Hepatocyte (in vitro differentiated cells): ENCODE measurements around the gene CD72. TPM values are rescaled to one million over a fixed set of nuclear protein-coding genes. Genes with fewer than 3 reads are reported as not detected.

Source experiments
- DNase-seq: peaks from one replicate; pipeline ENCODE4 v3.0.0-alpha.2; 2016; ENCODE audit warnings: low spot score
- H2AFZ ChIP-seq: fragments of 200-600 bp; sonication (generic); 2 replicates; pipeline ENCODE4 v1.6.0; 2016; ENCODE audit warnings: antibody characterized with exemption, mild to moderate bottlenecking
- H3K27ac ChIP-seq: fragments of 200-600 bp; sonication (generic); 2 replicates; pipeline ENCODE4 v1.5.1; 2016; ENCODE audit warnings: mild to moderate bottlenecking
- H3K27me3 ChIP-seq: fragments of 200-600 bp; sonication (generic); 2 replicates; pipeline ENCODE4 v1.6.1; 2016
- H3K36me3 ChIP-seq: fragments of 200-600 bp; sonication (generic); replicated peaks from 2 replicates; pipeline ENCODE4 v1.5.1; 2016; ENCODE audit warnings: low read depth; ENCODE audit not compliant: insufficient read depth
- H3K4me1 ChIP-seq: fragments of 200-600 bp; sonication (generic); 2 replicates; pipeline ENCODE4 v1.5.1; 2016; ENCODE audit warnings: mild to moderate bottlenecking, moderate library complexity; ENCODE audit not compliant: insufficient read depth
- H3K4me2 ChIP-seq: fragments of 200-600 bp; sonication (generic); 2 replicates; pipeline ENCODE4 v1.6.0; 2016
- H3K4me3 ChIP-seq: fragments of 200-600 bp; sonication (generic); 2 replicates; pipeline ENCODE4 v1.5.1; 2016; ENCODE audit warnings: mild to moderate bottlenecking
- H3K79me2 ChIP-seq: fragments of 200-600 bp; sonication (generic); 2 replicates; pipeline ENCODE4 v1.6.0; 2017; ENCODE audit warnings: mild to moderate bottlenecking
- H3K9me2 ChIP-seq: fragments of 200-600 bp; sonication (generic); replicated peaks from 2 replicates; pipeline ENCODE4 v1.6.0; 2017; ENCODE audit warnings: mild to moderate bottlenecking; ENCODE audit not compliant: insufficient read depth
- H3K9me3 ChIP-seq: fragments of 200-600 bp; sonication (generic); 2 replicates; pipeline ENCODE4 v1.5.1; 2016; ENCODE audit warnings: low read depth, mild to moderate bottlenecking
- H4K20me1 ChIP-seq: fragments of 200-600 bp; sonication (generic); 2 replicates; pipeline ENCODE4 v1.6.0; 2016; ENCODE audit warnings: mild to moderate bottlenecking; ENCODE audit not compliant: insufficient read depth, poor library complexity, severe bottlenecking
- CTCF ChIP-seq: fragments of 200-600 bp; sonication (generic); IDR thresholded peaks from 2 replicates; pipeline ENCODE4 v1.5.1; 2016; ENCODE audit warnings: antibody characterized with exemption, mild to moderate bottlenecking; ENCODE audit not compliant: poor library complexity
- EZH2 ChIP-seq: fragments of 200-600 bp; sonication (generic); IDR thresholded peaks from 2 replicates; pipeline ENCODE4 v1.6.1; 2016; ENCODE audit warnings: antibody characterized with exemption, mild to moderate bottlenecking, borderline replicate concordance
- EZH2phosphoT487 ChIP-seq: fragments of 200-600 bp; sonication (generic); IDR thresholded peaks from one replicate; pipeline ENCODE4 v1.6.1; 2018; ENCODE audit warnings: antibody characterized with exemption, mild to moderate bottlenecking, low read depth, moderate library complexity; ENCODE audit not compliant: unreplicated experiment, severe bottlenecking
- WGBS: methylation state at CpG from one replicate; pipeline ENCODE4 v1.1.6; 2016; ENCODE audit warnings: low lambda C conversion rate; ENCODE audit errors: missing lambda C conversion rate; 5-methylcytosine and 5-hydroxymethylcytosine counted together
- polyA plus RNA-seq: library from polyadenylated mRNA; unstranded; fragments of >200 nt; fragmentation: Nextera tagmentation; extraction: Ambion mirVana; gene quantifications from 2 replicates; pipeline ENCODE4 v1.2.1, GENCODE V29; 2016
- total RNA-seq: library from RNA; depleted of rRNA; stranded (reverse); fragments of >200 nt; gene quantifications from 2 replicates; pipeline ENCODE4 v1.2.3, GENCODE V29; 2014

The CD72 gene
- total and polyA plus RNA-seq, 2 experiments from 2014 or later = 1.1 to 1.9 TPM

GRCh38 chr9:35604578-35605350 is 13.4 kb downstream of the CD72 start, which contains the start of gene TESK1:
Gene TESK1 (plus strand): TSS chr9:35605262. CDS start chr9:35605620, 358 bp downstream.
- H3K27me3 ChIP-seq = no peaks in the 10 kb centered on the region
- H3K4me3 ChIP-seq = peak within 1 kb of the TSS; percentile 84
- peaks cover 15% of the 10 kb centered on the region for H3K4me1 ChIP-seq
- peak within 1 kb of the TSS; percentile 37 for H2AFZ ChIP-seq
- H4K20me1 ChIP-seq = peaks cover 18% of the 10 kb centered on the region
- 1% methylated on average over 24 of the region's 55 CpGs for WGBS
- H3K9me3 ChIP-seq = no peaks in the 10 kb centered on the region
- TF ChIP-seq CTCF (no peak), EZH2 (no peak), EZH2phosphoT487 (no peak)
- DNase-seq = peak; percentile 94
- no peaks in the 10 kb centered on the region for H3K36me3 ChIP-seq
- H3K9me2 ChIP-seq = no peaks in the 10 kb centered on the region
- H3K79me2 ChIP-seq = peaks cover 25% of the 10 kb centered on the region
- H3K27ac ChIP-seq = peak within 1 kb of the TSS; percentile 90
- H3K4me2 ChIP-seq = peak within 1 kb of the TSS; percentile 98

- peak overlapping the region; percentile 78 for H3K4me3 ChIP-seq
- peak; percentile 100 for DNase-seq
- TF ChIP-seq EZH2 (no peak), CTCF (peak; percentile 98)
- no peaks in the 10 kb centered on the region for H3K27me3 ChIP-seq
- peak overlapping the region; percentile 93 for H3K27ac ChIP-seq
- H2AFZ ChIP-seq = peak overlapping the region; percentile 93
- H3K36me3 ChIP-seq = no peaks in the 10 kb centered on the region
- H3K9me2 ChIP-seq = no peaks in the 10 kb centered on the region
- H3K4me1 ChIP-seq = peaks cover 15% of the 10 kb centered on the region
- peaks cover 18% of the 10 kb centered on the region for H4K20me1 ChIP-seq
- no peaks in the 10 kb centered on the region for H3K9me3 ChIP-seq
- 2% methylated on average over 40 of the region's 41 CpGs for WGBS
- H3K79me2 ChIP-seq = peaks cover 25% of the 10 kb centered on the region
- peak overlapping the region; percentile 95 for H3K4me2 ChIP-seq
Observed at GRCh38 chr9:35603986-35604577, 14.1 kb downstream of the CD72 start.

GRCh38 chr9:35603506-35603985 is 14.7 kb downstream of the CD72 start:
- TF ChIP-seq EZH2phosphoT487 (no peak), EZH2 (no peak), CTCF (no peak)
- Histone ChIP-seq H3K4me2 (peak overlapping the region; percentile 76), H3K27me3 (no peaks in the 10 kb centered on the region), H3K4me3 (peak overlapping the region; percentile 21), H3K9me3 (no peaks in the 10 kb centered on the region), H4K20me1 (peaks cover 18% of the 10 kb centered on the region), H3K4me1 (peaks cover 15% of the 10 kb centered on the region), H3K27ac (peak overlapping the region; percentile 93), H2AFZ (peak overlapping the region; percentile 93), H3K79me2 (peaks cover 25% of the 10 kb centered on the region), H3K9me2 (no peaks in the 10 kb centered on the region), H3K36me3 (no peaks in the 10 kb centered on the region)
- 29% methylated on average over 18 of the region's 18 CpGs for WGBS
- peak; percentile 57 for DNase-seq
